GM19463 (cell line): Measurements from ENCODE around the gene ACAD9.
"Not testable (repeated sequence)": the region's sequence is repeated elsewhere in the genome, so short reads cannot be mapped to it uniquely, and the experiment has no call there.

Experiments used
- ATAC-seq: cut with Tn5 transposase; IDR thresholded peaks from one replicate; pipeline ENCODE4 v1.9.1; 2021; ENCODE audit warnings: mild to moderate bottlenecking, moderate library complexity; ENCODE audit not compliant: unreplicated experiment

ACAD9 gene

DNA sequence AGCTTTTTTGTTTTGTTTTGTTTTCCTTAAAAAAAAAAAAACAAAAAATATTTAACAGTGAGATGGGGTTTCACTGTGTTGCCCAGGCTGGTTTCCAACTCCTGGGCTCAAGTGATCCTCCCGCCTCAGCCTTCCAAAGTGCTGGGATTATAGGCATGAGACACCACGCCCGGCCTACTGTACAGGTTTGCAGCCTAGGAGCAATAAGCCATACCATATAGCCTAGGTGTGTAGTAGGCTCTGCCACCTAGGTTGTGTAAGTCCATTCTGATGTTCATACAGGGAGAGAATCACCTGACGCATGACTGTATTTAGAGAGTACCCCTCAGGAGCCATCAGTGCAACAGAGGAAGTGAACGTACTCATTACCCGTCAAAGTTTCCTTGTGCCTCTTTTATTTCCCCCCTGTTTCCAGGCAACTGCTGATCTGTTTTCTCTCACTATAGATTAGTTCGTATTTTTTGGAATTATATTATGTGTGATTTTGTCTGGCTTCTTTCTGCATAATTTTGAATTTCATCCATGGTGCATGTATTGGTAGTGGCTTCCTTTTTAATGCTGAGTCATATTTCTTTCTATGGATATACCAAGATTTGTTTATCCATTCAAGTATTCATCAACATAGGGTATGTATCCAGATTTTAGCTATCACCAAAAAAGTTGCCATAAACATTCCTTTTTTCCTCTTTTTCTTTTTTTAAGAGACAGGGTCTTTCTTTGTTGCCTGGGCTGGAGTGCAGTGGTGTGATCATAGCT, 9.9 kb downstream of the ACAD9 start:
- ATAC-seq: no peak

DNA sequence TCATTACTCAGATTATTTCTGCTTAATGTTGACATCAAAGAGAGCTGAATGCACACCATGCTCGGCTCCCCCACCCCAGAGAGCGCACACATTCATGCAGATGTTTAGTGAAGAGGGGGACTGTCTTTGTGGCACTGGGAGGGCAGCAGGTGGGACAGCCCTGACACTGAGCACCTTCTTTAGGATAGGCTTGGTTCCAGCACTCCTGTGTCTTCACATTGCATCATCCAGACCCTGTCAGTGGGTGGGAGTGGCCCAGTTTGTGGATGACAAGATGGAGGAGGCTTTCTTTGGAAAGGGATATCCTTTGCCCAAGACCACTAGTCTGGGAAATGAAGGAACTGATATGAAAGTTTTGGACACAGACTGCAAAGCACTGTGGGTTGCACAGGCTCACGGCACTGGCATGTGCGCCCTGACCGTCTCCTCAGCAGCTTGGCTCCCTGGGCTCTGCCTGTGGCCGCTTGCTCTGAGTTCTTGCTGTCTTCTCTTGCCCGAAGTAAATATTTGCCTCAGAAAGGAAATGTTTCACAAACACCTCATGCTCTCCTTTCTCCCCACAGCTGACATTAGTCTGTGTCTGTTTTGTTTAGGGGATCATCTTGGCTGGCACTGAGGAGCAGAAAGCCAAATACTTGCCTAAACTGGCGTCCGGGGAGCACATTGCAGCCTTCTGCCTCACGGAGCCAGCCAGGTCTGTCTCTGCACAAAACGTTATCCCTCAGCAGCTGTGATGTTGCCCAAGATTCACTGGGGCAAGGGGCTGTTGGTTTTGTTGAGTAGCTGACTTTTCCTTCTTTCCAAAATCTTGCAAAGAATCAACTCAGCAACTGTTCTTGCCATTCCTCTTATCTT, 16.6 kb downstream of the ACAD9 start:
- no peak for ATAC-seq

DNA sequence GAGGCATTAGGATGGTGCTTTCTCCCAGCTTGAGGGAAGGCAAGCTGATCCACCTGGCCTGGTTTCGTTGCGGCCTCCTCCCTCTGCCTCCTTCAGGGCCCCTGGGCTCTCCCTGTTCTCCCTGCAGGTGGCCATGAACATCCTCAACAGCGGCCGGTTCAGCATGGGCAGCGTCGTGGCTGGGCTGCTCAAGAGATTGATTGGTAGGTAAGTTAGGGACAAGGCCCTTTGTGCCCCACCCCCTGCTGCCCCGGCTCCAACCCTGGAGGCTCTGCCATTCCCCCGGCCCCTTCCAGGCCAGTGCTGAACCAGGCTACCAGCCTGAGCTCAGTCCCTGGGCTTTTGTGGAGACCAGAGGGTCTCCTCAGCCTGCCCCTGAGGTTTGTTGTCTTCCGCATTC, 23.0 kb downstream of the ACAD9 start:
- no peak for ATAC-seq

DNA sequence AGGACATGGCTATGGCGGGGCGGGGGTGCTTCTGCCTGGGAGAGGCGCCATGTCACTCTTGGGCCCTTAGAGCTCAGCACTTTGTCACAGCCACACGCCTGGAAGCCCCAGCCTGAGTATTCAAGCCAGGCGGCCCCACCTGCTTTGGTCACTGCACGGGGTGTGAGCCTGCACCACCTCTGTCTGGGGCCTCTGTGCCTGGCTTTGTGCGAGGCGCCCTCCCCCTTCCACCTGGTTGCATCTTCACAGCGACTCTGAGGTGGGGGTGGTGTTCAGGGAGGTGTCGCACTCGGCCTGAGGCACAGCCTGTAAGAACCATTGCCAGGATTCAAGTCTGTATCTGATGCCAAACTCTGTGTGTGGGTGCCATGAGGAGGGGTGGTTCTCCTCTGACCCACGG, 24.1 kb downstream of the ACAD9 start:
- ATAC-seq: no peak

DNA sequence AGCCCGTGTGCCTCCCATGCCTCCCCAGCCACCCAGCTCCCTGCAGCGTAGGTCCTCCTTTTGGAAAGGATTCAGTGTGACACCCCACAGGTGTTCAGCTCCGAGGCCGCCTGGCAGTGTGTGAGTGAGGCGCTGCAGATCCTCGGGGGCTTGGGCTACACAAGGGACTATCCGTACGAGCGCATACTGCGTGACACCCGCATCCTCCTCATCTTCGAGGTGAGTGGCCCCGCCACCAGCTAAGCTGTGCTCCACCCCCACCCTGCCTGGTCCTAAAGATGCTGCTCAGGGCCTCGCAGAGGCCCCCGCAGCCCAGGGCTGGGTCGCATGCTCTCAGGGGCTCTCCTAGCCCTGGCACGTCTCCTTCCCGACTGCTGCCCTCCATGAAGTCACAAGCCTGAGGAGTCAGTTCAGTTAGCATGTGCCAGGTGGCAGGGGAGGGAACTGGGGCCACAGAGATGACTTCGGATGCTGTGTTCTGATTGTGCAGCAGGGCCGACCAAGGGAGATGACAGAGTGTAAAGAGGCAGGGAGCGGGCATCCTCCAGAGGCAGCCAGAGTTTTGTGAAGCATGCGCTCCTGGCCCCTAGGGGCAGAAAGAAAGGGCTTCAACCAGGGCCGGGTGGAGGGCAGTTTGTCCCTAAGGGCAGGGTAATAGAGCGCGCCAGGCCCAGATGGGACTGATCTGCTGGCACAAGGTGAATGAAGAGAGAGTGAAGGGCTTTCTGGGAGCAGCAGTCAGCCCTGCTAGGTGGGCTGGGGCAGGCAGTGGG, 26.8 kb downstream of the ACAD9 start:
- ATAC-seq: no peak

DNA sequence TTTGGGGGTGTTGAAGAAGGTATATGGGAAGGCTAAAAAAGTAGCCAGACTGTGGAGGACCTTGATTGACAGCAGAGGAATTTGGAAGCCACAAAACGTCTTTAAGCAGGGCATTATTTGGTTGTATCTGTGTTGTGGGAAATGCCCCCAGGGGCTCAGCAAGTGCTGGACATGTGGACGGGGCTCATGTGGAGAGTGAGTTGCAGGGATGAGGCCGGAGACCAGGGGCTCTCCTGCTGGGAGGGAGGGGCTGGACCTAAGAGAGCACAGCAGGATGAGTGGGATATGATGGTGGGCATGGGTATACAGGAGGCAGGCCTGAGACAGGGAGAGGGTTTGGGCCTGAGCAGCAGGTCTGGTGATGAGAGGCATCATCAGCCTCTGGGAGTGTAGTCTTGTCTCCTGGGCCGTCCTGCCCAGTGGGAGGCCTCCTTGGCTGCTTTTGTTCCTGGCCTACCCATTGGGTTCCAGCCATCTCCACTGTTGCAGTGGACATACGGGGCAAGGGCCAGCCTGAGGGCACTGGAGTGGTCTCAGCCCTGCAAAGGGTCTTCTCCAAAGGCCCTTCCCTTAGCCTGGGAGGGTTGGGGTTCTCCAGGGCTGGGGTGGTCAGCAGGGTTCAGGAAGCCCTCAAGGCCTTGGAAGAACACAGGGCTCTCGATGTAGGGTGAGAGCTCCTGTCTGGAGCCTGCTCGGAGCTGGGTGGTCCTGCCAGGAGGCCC, 27.5 kb downstream of the ACAD9 start:
- no peak for ATAC-seq

GRCh38 chr3:128907706-128908445, 28.5 kb downstream of the ACAD9 start:
- no peak for ATAC-seq

GRCh38 chr3:128908951-128909350, 29.5 kb downstream of the ACAD9 start:
- no peak for ATAC-seq

DNA sequence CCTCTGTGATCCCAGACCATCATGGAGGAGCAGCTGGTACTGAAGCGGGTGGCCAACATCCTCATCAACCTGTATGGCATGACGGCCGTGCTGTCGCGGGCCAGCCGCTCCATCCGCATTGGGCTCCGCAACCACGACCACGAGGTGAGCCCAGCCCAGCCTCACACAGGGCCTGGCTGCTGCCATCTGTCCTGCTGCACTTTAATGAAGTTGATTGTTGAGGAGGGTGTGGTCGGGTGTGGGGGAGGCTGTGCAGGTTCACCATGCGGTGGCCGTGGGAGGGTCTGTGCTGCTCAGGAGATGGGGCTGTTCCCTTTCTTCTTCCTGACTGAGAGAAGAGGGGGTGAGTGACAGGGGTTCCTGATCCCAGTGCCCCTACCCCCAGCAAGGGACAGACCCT, 30.6 kb downstream of the ACAD9 start:
- ATAC-seq: no peak

DNA sequence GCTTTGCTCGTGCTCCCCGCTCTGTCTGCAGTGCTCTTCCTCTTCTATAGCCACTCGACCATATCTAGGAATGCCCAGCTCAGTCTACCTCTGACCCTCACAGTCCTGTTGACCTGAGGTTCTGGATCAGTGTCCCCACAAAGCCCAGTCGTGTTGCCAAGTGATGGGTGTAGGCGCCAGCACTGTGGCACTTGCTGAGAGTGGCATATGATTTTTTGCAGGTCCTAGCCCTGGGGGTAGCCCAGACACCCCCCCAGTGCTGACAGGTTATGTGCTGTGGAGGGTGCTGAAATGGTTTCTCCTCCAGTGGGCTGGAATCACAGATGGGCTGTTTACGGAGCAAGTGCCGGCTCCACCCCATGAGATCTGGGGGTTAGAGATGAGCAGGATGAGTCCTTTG, 32.5 kb downstream of the ACAD9 start:
- ATAC-seq: no peak

GRCh38 chr3:128914966-128915645, 35.7 kb downstream of the ACAD9 start:
- no peak for ATAC-seq

DNA sequence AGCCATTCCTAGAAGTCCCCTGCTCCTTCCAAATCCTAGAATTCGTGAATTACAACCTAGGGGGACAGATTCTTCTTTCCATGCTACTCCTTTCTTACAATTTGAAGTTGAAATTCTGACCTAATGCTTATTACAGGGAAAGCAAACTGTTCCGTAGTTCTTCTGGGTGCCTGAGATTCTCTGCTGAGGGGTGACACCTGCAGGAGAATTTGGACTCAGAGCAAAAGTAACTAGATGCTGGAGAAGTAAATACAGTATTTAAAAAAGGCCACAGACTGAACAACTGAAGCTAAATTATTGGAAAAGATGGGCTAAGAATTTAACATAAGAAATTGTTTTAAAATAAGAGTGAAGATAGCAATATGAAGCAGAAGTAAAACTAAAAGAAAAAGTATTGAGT, 37.9 kb downstream of the ACAD9 start:
- ATAC-seq: no peak

GRCh38 chr3:128919988-128920387, 40.6 kb downstream of the ACAD9 start:
- no peak for ATAC-seq

GRCh38 chr3:128922804-128923459, 43.5 kb downstream of the ACAD9 start:
- ATAC-seq: no peak

DNA sequence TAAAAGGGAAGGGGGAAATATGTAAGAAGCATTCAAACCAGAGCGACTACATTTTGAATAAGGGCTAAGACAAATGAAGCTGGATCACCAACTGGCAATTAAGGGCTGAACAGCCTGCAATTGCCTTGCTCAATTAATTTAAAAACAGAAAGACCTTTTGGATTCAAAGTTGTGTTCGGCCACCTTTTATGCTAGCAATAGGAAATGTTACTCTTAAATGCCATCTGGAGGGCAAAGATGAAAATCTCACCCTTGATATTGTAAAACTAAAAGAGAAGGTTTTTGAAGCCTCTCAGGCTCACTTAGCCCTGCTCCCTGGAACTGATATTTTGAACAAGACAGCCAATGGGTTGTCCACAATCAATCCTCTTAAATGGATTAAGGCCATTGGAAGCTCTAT, 44.2 kb downstream of the ACAD9 start:
- ATAC-seq: no peak

- ATAC-seq: not testable (repeated sequence)
These were observed 44.6 kb downstream of the ACAD9 start for GRCh38 chr3:128923986-128924385.

DNA sequence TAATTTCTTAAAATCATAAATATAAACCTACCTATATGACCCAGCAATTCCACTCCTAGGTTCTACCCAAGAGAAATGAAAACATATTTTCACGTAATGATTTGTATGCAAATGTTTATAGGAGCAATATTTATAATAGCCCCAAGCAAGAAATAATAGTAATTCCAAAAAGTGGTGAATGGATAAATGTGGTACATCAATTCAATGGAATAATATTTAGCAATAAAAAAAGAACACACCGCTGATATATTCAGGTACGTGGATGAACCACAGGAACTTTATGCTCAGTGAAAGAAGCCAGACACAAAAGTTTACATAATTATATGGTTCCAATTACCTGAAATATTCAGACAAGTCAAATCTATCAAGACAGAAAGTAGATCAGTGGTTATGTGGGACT, 49.9 kb downstream of the ACAD9 start:
- no peak for ATAC-seq

DNA sequence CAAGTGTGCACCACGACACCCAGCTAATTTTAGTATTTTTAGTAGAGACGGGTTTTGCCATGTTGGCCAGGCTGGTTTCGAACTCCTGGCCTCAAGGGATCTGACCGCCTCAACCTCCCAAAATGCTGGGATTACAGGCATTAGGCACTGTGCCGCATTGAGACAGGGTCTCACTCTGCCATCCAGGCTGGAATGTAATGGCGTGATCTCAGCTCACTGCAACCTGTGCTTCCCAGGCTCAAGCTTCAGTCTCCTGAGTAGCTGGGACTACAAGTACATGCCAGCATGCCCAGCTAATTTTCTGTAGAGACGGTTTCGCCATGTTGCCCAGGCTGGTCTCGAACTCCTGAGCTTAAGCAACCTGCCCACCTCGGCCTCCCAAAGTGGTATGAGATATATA, 51.6 kb downstream of the ACAD9 start:
- no peak for ATAC-seq
